A375 (cell line): ENCODE measurements around the gene IL18RAP. TPM values are rescaled to one million over a fixed set of nuclear protein-coding genes. Genes with fewer than 3 reads are reported as not detected.

Source experiments
- small RNA-seq: library from RNA; depleted of rRNA; stranded (forward); fragments of <200 nt; gene quantifications from one replicate; pipeline ENCODE3, GENCODE V24; 2014
- total RNA-seq: library from RNA; depleted of rRNA; stranded (reverse); fragments of >200 nt; shearing (Covaris generic); gene quantifications from 2 replicates; pipeline ENCODE4 v1.2.3, GENCODE V29; 2014; rRNA removed

IL18RAP gene
- total RNA-seq, result not detected in 2 replicates

GRCh38 chr2:102422910-102423309, at the start of gene IL18RAP:
TSS of gene IL18RAP (plus strand) at chr2:102423160. CDS start at chr2:102423278, 118 bp downstream.

DNA sequence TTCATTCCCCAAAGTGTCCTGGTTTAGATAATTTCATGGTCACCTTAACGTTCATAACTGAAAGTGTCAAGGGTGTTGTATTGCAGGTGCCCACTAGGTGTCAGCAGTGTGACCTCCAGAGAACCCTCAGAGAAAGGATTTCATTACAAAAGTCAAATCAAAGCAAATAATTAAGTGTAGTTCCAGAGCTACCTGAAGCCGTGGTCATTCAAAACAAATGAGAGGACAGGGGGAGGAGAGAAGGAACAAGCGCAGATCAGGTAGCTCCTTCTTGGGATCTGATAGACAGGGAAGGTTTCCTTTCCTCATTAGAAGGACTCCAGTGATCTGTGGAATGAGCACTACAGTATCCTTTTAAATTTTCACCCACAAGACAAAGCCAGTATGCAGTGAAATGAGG, 50.1 kb downstream of the IL18RAP start, which contains the start of gene SLC9A4:
SLC9A4 (plus strand) TSS at position 207 of the 400 bp plus-strand sequence. CDS start 534 bp downstream, outside the sequence.

Small RNA genes lying within 50 kb of the gene (small RNA-seq; reads per million reads assigned to genes)
- gene MIR4772, result not detected

Other genes starting within 250 kb of the IL18RAP start
- not detected in 2 replicates for gene IL1RL2, start 236.1 kb upstream of the IL18RAP start, total RNA-seq
- 2.8 and 4.2 TPM in 2 replicates for gene IL1RL1, start 111.6 kb upstream of the IL18RAP start, total RNA-seq
- gene IL18R1, start 67.4 kb upstream of the IL18RAP start, total RNA-seq, result 4.6 and 4.7 TPM in 2 replicates
- not detected in 2 replicates for gene SLC9A4, start 50.1 kb downstream of the IL18RAP start, total RNA-seq
- gene SLC9A2, start 196.4 kb downstream of the IL18RAP start, total RNA-seq, result 0.03 TPM in 1 of 2 replicates, not detected in the other